ENCODE data around the gene AHRR. TPM values are rescaled to one million over a fixed set of nuclear protein-coding genes. Genes with fewer than 3 reads are reported as not detected.
"Not testable (repeated sequence)": the region's sequence is repeated elsewhere in the genome, so short reads cannot be mapped to it uniquely, and the experiment has no call there.

AHRR gene
- polyA plus RNA-seq (2013, experiment 1 of 2; ENCODE audit: insufficient read length): 15.5 TPM
- polyA plus RNA-seq (2013, experiment 2 of 2; ENCODE audit: insufficient read length): 15.8 TPM

GRCh38 chr5:321230-321725 lies at the start of gene AHRR:
AHRR (plus strand) TSS chr5:321714; CDS start chr5:343903, 22,189 bp downstream.
- peak; percentile 67 for DNase-seq

DNA sequence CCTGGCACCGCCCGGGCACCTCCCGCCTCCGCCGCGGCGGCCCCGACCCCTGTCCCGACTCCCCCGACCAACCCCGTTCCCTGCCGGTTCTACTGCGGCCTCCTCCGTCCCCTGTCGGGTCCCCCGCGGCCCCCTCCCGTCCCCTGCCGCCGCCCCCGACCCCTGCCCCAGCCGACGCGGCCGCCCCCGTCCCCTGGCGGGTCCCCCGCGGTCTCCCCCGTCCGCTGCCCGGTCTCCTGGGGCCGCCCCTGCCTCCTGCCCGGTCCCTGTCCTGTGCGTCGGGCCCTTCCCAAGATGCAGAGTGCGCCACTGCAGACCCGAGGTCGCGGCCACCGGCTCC lies 49.7 kb upstream of the AHRR start:
- DNase-seq: not testable (repeated sequence)

- DNase-seq: not testable (repeated sequence)
These were observed 48.4 kb upstream of the AHRR start for GRCh38 chr5:273091-273490.

DNA sequence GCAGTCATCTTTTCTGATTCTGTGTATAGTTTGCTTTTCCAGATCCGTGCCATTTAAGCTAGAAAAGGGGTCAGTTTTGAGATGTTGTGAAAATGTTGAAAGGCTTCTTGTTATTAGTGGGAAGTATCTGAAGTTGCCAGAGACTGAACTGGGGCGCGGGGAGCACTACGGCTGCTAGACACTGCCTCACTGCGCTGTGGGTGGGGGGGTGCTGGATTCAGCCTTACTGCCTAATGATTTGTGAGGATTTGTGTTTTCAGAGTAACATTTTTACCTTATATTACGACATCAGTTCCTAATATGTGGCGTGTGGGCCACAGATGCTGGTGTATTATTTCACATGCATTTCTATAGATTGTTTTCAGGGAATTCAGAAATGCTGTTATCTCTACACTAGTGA lies 48.0 kb upstream of the AHRR start:
- not testable (repeated sequence) for DNase-seq

DNA sequence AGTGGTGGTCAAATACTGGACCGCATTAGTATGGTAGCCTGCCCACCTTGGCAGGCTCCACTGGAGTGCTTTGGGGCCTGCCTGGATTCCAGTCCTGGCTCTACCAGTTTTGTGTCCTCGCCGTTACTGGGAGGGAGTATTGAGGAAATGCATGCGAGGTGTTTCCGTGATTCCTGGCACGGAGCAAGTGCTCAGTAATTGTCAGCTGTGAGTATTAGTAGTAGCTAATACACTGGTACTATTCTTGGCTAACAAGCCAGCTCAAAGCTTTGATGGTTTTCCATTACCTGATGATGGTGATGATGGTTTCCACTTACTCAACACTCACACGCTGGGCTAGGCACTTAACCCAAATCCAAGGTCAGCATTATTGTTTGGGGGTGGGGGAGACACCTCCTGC lies 47.2 kb upstream of the AHRR start:
- not testable (repeated sequence) for DNase-seq

DNA sequence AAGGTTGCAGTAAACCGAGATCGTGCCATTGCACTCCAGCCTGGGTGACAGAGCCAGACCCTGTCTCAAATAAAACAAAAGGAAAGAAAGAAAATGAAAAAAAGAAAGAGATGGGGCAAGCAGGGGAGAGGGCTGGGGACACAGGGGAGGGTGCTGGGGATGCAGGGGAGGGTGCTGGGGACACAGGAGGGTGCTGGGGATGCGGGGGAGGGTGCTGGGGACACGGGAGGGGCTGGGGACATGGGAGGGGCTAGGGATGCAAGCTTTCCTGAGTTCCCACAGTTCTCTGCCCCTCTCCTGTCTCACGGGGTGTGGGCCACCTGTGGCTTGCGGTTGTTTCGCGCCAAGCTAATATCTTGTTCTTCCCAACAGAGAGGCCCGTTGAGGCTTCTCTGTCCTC lies 42.9 kb upstream of the AHRR start:
- no peak for DNase-seq

- DNase-seq: not testable (repeated sequence)
These were observed 42.4 kb upstream of the AHRR start for GRCh38 chr5:279051-279665.

DNA sequence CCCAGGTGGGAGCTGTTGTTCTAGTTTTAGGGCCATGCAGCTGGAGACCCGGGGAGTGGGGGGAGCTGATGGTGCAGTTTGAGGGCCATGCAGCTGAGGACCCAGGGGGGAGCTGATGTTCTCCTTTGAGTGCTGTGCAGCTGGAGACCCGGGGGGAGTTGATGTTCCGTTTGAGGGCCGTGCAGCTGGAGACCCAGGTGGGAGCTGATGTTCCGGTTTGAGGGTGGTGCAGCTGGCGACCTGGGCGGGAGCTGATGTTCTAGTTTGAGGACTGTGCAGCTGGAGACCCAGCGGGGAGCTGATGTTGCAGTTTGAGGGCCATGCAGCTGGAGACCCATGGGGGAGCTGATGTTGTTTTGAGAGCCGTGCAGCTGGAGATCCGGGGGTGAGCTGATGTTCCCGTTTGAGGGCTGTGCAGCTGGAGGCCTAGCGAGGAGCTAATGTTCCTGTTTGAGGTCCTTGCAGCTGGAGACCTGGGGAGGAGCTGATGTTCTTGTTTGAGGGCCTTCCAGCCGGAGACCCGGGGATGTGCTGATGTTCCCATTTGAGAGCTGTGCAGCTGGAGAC lies 35.4 kb upstream of the AHRR start:
- DNase-seq: no peak

- DNase-seq: not testable (repeated sequence)
These were observed 31.3 kb upstream of the AHRR start for GRCh38 chr5:290200-290599.

GRCh38 chr5:291345-291744 lies 30.2 kb upstream of the AHRR start:
- not testable (repeated sequence) for DNase-seq

GRCh38 chr5:294788-295187 lies 26.7 kb upstream of the AHRR start:
- not testable (repeated sequence) for DNase-seq

GRCh38 chr5:296207-296606 lies 25.3 kb upstream of the AHRR start:
- not testable (repeated sequence) for DNase-seq

DNA sequence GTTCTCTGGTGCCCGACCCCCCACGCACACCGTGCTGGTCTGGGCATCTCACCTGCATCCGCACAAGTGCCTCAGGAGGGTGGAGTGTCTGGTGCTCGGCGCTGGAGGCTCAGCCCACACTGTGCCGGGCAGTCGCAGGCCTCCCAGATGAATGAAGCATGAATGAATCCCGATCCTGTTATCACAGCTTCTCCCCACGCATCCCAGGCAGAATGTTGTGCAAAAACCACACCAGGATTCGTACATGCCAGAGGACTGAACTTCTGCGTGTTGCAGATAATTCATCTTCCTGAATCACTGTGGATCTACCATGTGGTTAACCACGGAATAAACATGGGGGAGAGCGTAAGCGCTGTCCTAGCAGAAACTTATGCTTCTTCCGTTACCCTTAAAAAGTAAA lies 24.6 kb upstream of the AHRR start:
- peak; percentile 84 for DNase-seq

DNA sequence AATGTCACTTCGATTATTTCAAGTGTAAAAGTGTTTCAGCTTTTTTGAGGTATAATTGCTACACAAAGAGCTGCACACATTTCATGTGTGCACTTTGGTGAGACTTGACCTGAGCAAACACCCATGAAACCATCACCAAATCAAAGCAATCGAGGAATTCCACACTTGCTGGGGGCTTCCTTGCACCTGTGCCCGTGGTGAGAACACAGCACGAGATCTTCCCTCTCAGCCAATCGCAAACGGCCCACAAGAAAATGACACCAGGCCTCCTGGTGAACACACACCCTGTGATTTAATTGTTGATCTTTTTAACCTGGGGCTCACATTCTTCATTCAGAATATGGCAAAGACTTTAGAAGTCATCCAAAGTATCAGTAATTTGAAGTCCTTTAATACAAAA lies 24.1 kb upstream of the AHRR start:
- DNase-seq: not testable (repeated sequence)

- not testable (repeated sequence) for DNase-seq
These were observed 23.4 kb upstream of the AHRR start for GRCh38 chr5:297991-298736.

GRCh38 chr5:298737-299125 lies 22.8 kb upstream of the AHRR start:
- DNase-seq: no peak

DNA sequence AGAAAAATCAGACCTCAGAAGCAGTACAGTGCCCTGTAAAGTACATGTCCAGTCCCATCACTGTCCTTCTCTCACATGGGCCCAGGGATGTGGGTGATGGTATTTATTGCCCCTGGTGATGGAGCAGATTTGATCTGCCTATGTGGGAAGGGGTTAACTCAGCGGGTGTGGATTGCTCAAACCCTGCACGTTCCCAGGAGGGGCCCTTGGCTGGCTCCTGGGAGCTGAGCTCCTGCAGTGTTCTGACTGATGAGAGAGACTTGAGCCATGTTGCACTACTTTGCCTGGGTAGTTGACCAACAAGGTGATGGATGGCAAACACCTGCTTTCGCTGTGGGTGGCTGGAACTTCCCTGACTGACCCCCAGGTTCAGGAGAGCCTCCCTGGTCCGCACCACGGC lies 21.6 kb upstream of the AHRR start:
- DNase-seq: not testable (repeated sequence)

DNA sequence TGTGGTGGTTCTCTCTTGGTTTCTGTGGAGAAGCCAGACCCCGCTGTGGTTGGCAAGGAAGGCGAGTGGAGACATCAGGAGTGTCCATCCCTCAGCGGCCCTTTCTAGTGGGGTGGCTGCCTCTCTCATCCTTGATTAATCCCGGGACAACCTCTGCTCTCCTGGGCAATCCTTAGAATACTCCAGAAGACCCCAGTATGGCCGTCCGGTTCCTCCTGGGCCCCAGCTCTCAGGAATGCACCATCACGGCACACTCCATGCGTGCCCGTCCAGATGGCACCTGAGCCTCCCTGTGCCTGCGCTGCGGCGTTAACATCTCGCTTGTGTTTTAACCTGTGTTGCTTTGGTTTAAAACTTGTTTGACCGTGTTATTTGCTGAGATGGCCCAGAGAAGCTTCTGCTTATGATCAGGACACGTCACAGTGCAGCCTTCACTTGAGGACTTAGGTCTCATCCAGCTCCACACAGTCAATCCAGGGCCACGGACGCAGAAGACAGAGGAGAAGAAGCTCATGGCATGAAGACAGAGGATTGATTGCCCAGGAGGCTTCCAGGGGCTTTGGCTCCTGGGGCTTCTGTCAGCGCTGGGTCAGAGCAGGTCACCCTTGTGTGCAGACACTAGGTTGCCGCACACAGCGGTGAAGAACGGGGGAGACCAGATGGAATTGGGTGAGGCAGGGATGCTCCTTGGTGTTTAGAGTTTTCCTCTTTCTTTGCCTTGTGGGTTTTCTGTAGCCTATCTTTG lies 20.7 kb upstream of the AHRR start:
- DNase-seq: not testable (repeated sequence)

DNA sequence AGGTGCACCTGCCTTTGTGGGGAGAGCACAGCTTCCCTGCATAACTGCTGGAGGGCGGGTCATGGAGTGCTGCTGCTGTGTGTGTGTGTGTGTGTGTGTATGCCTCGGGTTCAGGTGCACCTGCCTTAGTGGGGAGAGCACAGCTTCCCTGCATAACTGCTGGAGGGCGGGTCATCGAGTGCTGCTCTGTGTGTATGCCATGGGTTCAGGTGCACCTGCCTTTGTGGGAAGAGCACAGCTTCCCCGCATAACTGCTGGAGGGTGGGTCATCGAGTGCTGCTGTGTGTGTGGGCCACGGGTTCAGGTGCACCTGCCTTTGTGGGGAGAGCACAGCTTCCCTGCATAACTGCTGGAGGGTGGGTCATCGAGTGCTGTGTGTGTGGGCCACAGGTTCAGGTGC lies 19.1 kb upstream of the AHRR start:
- not testable (repeated sequence) for DNase-seq

GRCh38 chr5:302966-303365 lies 18.5 kb upstream of the AHRR start:
- DNase-seq: no peak

DNA sequence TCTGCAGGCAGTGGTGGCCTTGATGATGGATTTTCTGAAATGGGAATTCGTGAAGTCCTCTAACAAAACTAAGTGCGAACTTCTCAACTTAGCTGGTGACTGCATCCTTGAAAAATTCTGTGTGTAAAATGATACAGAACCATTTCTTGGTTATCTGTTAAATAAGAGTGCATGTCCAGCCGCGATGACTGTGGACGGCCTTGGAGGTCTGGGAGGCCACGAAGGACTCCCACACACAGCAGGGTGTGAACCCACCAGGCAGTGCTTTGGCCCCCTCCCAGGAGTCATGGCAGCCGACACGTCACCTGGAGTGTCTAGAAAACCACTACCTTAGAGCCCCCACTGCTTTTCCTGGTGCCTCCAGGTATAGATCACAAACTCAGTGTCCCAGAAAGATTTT lies 17.8 kb upstream of the AHRR start:
- not testable (repeated sequence) for DNase-seq

DNA sequence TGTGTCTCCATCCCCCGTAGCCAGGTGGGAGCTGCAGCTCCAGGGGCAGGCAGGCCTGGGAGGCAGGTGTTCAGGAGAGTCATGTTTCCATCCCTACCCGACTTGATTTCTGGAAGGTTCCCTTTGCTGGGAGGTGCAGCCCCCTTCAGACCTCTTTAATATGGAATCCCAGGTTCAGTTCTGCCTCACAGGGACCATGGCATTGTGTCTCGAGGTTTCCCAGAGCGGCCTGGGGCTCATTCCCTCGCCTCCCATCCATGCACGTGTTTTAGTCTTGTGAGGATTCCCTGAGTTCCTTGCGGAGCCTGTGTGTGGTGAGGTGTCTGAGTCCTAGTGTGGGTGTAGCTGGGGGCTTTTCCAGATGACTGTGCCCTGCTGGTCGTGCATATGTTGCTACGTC lies 16.5 kb upstream of the AHRR start:
- no peak for DNase-seq

- DNase-seq: no peak
These were observed 16.1 kb upstream of the AHRR start for GRCh38 chr5:305459-305858.

Data from fibroblast of skin of abdomen (primary cell).